Hematopoietic multipotent progenitor cell treated with erythropoietin and hydrocortisone succinate and interleukin-3 and kit ligand, for 8 days (in vitro differentiated cells): ENCODE measurements around the gene MEGF11.
A peak's percentile ranks its signal among the peaks of the same experiment; 100 is the strongest.

ENCODE experiments used
- DNase-seq: peaks from one replicate; pipeline ENCODE4 v3.0.0-alpha.2; 2015

MEGF11 gene

DNA sequence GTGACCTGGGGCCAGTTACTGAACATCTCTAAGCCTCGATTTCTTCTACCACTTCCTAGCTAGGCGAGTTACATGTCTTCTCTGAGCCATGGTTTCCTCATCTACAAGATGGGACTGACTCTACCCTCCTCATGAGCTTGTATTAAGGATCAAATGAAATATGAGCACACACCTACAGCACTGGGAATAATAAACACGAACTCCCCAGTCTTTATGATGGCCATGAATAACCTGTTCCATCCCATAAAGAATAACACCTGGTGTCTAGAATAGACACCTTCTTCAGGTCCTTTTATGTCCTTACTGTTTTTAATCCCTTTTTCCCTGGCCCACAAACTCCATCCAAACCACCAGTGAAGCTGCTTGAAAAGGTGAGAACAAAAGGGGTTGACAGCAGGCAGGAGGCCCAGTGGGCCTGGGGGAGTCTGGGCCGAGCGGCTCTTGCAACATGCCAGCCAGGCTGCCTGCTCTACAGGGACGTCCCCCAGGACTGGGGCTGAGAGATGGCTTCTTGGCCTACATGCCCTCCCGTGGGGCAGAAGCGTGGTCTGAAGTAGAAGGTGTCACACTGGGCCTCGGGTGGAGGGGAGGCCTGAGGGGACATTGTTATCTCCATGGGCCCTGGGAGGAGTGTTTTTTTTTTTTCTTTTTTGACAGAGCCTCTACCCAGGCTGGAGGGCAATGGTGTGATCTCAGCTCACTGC lies 206.1 kb downstream of the MEGF11 start:
- no peak for DNase-seq

DNA sequence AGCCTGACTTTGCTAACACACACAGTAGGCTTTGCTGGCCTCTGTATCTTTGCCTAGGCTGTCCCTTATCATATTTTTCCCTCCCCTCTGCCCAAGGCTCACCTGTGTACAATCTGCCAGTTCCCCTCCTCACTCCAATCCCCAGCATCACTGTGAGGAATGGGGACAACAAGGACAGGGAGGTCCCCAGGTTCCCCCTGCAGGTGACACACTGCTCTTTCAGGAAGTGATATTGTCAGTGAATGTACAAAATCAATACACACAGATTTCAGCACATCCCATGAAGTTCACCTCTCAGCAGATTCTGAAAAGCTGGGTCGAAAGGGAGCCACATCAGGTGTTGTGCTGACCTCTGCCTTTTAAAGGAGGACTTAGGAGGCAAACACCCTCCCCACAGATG lies 206.8 kb downstream of the MEGF11 start:
- DNase-seq = no peak

DNA sequence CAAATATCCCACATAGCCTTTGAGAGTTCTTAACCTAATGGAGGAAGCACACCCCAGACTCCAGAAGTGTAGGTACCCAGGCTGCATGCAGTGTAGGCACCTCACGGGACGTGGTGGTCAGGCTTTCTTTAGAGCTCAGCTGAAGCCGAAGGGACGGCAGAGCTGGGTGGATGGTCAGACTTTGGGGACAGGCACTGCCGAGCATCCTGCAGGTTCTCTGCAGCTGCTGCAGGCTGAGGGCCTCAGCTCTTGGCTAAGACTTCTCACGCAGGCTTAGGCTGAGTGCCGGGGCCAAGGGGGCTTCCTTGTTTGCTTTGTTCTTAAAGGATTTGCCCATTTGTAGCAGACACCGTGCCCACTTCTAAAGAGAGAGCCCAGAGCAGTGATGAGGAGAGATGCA lies 207.2 kb downstream of the MEGF11 start:
- no peak for DNase-seq

DNA sequence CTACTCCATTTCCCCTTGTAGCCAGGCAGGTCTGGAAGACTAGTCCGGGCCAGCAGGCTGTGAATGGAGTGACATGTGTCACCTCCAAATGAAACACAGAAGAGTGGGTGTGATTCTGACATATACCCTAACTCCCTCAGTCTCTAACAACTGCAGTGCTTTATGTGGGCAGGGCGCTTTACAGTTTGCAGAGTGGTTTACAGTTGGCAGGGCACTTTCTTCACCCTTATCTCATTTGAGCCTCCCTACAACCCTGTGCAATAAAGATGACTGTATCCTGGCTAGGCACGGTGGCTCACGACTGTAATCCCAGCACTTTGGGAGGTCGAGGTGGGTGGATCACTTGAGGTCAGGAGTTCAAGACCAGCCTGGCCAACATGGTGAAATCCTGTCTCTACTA lies 208.0 kb downstream of the MEGF11 start:
- DNase-seq = no peak

DNA sequence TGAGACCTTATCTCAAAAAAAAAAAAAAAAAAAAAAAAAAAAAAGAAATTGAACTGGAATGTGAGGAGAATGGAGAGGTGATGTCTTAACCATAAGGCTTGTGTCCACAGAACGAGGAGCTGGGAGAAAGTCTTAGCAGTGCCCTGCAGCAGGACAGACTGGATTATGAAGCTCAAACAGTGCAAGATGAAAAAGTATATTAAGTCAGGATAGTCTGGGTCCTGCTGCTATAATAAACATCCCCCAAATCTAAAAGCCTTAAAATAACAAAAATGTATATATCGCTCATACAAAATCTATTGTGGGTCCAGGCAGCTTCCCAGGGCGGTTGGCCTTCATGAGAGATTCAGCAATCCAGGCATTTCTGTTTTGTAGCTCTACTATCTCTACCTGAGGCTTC lies 208.7 kb downstream of the MEGF11 start:
- no peak for DNase-seq

DNA sequence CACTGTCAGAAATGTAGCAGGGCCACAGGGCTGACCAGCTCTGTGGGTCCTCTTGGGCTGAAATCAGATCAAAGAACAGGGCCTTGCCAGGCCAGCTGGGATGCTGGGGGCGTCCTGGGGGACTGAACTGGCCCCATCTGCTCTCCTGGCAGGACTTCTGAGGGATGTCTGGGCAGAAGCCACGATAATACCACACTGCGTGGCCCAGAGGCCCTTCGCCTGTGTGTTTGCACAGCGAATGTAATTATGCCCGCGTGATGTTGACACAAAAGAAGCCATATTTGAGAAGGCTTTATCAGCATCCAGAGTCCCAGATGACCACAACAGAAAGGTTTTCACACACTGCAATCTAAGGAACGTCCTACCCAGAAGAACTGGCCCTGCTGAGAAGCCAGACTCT lies 210.3 kb downstream of the MEGF11 start:
- DNase-seq = no peak

DNA sequence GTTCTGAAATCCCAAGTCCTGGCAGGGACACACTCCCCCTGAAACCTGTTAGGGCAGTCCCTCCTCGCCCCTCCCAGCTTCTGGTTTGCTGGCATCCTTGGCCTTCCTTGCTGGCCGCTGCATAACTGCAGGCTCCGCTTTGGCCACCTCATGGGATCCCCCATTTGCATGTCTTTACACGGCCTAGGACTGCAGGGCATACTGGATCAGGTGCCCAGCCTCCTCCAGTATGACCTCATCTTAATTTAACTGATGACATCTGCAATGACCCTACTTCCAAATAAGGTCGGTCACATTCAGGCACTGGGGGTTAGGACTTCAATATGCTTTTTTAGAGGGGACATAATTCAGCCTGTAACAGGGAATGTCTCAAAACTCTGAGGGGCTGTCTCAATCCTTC lies 210.9 kb downstream of the MEGF11 start:
- no peak for DNase-seq

DNA sequence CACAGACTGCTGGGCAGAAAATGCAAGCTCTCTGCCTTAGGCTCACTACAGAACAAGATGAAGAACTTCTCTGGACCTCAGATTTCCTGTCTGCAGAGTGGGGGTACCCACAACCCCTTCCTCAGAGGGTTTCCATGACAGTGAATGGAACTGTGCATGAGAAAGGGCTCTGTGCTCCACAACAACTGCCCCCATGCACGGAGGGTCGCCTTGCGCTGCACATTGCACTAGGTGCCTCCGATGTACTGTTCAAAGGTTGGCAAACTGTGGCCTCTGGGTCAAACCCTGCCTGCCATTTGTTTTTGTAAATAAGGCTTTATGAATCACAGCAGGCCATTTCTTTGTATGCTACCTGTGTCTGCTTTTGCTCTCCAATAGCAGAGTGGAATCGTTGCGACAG lies 212.3 kb downstream of the MEGF11 start:
- no peak for DNase-seq

DNA sequence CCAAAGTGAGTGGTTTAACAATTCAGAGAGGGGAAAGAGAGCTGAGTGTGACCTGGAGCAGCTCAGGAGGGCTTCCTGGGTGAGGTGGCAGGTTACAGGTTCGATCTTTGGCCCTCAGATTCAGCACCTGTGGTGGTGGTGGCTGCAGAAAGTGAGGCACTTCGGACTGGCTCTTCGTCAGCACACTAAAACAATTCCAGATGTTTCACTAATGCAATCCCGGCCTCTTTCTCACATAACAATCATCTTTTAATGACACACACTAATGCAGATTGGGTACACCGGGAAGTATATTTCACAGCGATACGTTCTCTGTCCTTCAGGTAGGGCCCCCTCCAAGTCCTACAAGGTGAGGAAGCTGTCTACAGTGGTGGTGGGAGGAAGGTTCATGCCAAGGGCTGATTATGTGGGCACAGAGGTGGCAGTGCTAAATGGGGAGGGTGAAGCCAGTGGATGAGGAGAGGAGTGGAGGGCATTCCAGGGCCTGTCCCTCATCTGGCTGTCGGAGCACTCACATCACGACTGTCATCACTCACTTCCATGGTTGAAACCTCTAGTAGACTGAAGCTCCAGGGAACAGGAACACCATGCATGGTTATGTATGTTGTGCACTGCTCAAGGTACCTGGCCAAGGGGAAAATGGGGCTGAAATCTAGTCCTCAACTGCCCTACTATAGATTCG lies 213.2 kb downstream of the MEGF11 start:
- DNase-seq = no peak

DNA sequence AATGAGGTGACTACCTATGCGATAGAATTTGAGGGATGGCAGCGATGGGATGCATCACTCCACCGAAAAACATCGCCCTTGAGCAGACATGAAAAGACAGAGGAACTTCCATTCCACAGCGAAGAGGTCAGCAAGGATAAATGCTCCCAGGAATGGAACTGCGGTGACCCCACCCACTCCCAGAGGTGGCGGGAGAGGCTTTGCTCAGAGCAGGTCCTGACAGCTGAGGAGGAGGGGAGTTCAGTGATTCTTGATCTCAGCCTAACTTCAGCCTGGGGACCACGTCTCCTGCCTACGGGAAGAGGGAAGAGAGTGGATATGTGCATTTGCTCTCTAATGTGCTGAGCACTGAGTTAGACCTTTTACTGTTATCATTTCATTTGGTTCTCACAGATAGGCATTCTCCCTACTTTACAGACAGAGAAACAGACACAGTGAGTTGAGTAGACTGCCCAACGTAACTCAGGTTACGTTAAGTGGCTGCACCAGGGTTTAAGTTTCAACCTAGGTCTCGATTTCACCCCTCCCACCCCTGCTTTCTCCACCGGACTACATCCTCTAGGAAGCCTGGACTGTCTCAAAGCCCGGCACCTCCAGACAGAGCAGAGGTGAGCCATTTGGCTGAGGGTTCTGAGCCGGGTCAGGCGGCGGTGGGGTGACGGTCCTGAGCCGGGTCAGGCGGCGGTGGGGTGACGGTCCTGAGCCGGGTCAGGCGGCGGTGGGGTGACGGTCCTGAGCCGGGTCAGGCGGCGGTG lies 214.3 kb downstream of the MEGF11 start:
- DNase-seq = no peak

DNA sequence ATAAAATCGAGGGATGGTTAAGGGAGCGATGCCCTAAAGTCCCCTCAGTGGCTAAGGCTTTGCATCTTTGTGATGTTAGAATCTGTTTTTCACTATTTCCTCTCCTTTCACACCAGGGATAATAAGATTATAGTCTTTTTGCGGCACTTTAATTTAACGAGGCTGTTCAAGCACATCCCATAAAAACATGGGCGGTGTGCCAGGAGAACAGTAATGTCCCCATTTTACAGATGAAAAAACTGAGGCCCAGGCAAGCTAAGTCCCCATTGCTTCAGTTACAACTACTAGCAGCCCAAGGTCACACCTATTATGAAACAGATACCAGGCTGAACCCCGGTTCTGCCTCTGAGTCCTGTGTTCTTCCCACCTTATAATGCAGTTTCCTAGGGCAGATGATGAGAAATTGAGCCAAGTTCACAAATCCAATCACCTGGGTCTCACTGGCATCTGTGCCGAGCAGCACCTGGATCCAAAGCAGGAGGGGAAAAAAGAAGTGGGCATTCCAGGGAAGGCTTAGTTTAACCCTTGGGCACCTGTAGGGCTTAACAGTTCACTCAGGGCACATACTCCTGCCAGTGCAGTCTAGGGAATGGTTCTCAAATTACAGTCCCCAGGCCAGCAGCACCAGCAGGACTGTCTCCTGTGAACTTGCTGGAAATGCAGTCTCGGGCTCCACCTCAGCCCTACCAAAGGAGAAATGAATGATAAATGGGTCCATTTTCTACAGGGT lies 215.0 kb downstream of the MEGF11 start:
- no peak for DNase-seq

DNA sequence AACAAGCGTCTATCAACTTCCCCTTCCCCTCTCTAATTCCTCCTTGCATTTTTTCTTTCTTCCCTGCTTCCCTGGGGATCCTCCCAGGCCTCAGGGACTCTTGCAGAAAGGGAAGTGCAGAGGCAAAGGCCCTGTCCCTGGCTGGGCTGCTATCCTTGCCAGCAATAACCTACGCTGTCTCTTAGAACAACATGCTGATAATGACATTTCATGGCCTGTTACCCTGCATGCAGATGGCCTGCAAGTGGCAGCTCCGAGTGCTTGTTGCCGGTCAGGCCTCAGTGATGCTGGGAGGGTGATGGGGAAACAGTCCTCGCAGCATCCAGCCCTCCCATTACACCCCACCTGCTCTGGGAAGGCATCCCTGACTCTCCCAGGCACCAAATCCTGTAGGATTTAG lies 216.7 kb downstream of the MEGF11 start:
- DNase-seq = no peak

DNA sequence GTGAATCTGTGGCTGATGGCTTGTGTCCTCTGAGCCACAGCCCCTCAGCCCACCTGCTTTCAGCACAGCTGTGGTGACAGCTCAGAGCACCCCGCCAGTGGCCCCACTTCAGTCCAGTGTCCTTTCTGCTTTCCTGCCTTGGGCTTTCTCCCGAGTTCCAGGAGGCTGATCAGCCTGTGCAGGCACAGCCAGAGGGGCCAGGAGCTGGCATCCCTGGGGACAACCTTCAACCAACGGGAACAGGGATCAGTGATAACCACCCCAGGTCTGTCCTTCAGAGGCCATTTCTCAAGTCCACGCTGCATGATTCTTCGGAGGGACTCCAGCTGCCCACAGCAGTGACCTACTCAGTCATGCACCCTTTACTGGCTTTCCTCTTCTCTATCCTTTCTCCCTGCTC lies 217.6 kb downstream of the MEGF11 start:
- no peak for DNase-seq

DNA sequence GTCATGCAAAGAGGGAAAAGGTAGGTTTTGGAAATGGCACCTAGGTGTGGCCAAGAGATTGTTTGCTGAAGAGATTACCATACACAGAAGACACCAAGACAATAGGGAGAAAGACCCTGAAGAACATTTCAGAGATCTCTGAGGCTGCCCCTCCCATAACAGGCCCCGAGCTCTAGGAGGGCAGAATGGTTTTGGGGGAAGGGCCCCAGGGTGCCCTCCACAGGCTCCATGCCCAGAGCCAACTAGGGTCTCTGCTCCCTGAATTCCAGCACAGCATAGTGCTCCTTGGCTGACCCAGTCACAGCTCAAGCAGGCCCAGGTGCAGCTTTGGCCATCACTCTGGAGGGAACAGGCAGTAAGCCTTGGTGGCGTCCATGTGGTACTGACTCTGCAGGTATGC lies 220.4 kb downstream of the MEGF11 start:
- DNase-seq = no peak

DNA sequence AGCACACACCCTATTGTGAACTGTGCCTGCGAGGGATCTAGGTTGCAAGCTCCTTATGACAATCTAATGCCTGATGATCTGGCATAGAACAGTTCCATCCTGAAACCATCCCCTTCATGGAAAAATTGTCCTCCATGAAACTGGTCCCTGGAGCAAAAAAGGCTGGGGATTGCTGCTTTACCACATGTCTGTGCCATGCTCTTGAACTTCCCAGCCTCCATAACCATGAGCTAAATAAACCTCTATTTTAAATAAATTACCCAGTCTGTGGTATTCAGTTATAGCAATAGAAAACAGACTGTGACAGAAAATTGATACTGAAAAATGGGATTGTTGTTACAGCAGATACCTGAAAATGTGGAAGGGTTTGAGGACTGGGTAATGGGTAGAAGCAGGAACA lies 221.5 kb downstream of the MEGF11 start:
- DNase-seq = no peak

DNA sequence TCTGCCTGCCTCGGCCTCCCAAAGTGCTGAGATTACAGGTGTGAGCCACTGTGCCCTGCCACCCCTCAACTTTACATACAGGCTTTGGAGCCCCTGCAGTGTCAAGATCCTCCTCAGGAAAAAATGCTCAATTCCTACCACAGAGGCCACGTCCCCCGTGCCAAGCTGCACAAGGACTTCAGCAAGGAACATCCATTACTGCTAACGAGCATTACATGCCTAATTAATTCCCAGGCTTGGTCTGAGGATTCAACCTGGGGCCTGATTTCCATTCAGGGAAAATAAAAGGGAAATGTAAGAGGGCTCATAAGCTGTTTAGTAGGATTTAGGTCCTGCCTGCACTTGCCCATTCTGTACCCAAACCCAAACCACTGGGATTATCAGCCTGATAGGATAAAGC lies 222.9 kb downstream of the MEGF11 start:
- no peak for DNase-seq

DNA sequence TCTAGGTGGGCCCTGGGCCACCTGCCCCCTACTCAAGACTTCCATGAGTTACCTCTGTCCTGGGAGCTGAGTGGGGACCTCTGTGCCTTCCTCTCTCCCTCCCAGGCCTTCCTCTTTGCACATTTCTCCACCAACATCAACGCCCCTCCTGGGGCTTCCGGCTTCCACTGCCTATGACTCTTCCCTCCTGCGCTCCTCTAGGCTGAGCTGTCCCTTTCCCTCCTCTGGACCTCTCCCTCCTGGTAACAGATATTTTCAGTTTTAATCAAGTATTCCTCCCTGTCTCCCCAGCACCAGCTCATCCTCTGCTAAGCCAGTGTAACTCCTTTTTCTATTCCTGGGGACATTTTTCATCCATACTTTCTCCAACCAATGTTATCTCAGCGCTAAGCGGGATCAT lies 223.9 kb downstream of the MEGF11 start:
- DNase-seq = no peak

DNA sequence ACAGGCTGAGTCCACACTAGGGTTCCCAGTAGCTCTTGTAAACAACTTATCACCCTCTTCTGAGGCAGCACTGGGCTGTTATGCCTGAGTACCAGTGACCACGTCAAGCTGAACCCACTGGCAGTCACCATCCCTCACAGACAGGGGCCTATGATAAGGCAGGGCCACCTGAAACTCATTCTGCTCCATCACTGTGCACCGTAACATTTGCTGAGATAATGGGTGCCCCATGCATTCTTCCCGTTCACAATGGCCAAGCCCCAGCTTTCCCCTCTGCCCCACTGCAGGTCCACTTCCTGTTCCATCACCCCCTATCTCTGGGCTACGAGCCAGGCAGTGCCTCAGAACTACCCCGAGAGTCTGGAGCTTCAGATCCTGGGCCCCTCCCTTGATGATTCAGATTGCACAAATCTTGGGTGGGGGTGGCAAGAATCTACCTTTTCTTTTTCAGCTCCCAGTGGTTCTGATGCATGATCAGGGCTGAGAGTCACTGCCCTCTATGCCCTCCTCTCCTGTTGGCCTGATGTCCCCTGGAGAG lies 226.2 kb downstream of the MEGF11 start:
- peak; percentile 8 for DNase-seq

DNA sequence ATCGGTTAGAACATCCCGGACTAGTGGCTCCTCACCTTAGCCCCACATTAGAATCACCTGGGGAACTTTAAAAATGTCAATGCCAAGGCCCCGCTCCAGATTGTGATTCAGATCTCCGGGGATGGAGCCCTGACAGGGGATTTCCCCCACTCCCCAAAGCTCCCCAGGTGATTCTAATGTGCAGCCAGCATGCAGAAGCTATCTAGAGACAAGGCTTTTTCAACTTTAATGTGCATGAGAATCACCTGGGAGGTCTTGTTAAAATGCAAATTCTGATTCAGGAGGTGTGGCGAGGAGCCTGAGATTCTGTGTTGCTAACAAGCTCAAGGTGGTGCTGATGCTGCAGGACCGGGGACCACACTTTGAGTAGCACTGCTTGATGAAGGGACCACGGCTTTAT lies 227.6 kb downstream of the MEGF11 start:
- no peak for DNase-seq

DNA sequence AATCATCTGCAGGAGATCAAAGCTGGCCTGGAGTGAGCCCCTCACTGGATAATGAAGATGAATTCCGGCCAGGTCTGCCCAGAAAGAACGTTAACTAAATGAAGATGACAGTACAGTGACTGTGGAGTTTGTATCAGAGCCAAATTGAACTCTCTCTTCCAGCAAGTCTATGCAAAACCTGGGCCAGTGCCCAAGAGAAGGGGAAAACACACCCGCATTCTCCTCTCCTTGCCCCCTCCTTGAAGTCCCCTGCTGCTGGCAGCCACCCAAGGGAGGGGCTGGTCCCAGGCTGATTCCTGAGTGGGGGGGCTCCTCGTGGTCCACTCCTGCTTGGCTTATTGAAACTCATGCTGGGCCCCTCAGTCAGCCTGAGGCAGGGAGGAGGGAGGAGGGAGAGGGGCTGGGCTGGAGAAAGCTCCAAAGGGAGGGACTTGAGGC lies 228.5 kb downstream of the MEGF11 start:
- DNase-seq = no peak

DNA sequence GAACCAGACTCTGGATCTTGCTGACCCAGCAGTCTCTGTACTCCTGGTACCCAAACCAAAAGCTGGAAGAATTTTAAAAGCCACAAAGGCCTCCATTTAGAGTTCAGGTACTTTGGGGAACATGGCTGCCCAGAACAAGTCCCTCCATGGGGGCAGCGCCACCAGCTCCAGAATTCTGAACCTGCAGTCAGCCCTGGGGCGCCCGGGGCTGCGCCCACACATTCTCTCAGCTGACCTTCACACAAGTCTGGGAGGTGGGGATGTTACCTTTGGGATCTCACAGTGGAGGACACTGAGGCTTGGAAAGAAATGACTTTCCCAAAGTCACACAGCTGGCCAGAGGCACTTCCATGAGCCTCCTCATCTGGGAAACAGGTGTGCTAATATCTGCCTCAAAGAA lies 229.4 kb downstream of the MEGF11 start:
- no peak for DNase-seq

DNA sequence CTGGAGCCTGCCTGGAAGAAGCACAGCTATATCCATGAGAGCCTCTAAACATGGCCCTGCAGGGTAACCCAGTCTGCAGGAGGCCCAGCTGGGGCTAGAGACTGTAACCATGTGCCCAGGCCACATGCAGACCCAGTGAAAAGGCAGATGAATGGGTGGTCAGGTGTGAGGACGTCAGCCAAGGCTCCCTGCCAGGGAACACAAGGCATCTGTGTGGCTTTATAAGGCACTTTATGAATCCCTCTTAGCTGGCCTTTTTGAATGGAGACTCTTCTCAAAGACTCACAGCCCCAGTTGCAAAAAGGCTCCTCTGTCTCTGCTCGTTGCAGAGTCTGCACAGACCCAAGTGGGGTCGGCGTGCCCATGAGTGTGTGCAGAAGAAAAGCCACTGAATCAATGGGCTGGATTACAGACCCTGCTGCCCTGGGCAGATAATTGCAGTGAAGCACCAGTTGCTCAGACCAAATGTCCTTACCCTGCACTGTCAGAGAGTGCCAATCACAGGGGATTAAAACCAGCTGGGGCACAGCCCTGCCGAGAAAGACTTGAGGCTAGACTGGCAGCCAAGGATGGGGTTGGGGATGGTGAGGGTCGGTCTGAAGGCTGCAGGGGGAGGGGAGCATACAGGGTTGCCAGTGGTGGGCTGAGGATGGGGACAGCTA lies 230.1 kb downstream of the MEGF11 start:
- no peak for DNase-seq

DNA sequence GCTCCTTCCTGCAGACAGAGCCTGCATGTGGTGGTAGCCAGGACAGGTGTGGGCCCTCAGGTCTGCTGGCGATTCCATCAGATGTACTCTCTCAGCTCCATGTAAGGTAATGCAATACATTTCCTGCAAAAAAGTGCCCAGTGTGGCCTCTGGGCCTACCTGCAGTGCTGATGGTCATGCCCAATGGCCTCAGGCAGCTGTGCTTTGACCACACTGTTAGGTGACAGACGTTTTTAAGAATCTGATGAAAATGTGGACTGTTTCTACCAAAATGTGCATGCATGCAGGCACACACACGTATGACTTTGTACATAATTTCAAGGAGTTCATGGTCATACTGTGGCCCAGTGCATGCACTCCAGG lies 231.4 kb downstream of the MEGF11 start:
- DNase-seq = no peak
